NCI-H2196 treated with DMSO at 0.1 percent for 48 hours (cell line): ENCODE measurements around the gene BCL6.

Source experiments
- DNase-seq: peaks from one replicate; lab custom pipeline; 2025; ENCODE audit not compliant: unreplicated experiment; lab: John Stamatoyannopoulos, UW

The BCL6 gene

DNA sequence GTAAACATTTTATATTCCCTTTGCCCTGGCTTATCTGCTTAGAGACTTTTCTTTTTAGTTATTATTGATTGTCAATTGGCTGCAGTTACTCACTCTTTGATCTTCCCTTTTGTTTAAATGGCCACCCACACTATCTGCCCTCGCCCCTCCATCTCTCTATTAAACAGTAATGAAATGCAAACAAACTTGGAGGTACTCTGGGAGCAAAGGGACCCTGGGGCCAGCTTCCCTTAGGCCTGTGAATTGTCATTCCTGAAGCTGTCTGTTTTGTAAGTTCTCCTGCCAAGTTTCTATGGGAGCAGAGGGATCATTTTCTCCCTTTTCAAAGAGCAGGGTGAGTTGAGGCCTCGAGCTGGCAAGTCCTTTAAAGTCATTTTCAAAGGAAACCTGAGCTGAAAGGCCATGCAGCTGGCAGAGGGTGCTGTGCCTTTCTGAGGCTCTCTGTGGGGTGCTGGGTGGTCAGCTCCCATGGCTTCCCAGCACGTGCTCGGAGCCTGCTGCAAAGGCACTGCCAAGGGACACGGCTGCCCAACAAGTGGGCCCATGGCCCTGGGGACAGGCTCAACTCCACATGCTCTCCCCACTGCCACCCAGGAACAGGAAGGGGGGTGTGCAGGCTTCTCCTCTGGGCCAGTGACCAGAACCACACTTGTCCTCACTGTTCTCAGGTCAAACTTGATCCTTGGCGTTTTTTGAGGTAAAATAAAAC is 25.5 kb downstream of the BCL6 start:
- DNase-seq = peak; percentile 97

DNA sequence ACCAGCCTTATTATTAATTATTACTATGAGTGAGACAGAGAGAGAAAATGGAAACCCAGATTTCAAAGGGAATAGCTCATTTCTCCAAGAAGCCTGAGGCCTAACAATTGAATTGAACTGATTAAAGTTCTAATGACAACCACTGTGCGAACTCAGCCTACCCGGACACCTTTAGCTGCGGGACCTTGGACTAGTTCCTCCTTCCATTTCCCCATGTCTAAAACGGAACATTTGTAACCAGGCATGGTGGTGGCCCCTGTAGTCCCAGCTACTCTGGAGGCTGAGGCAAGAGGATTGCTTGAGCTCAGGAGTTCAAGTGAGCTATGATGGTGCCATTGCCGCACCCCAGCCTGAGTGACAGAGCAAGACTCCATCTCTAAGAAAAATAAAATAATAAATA is 26.5 kb downstream of the BCL6 start:
- no peak for DNase-seq

- no peak for DNase-seq
Measured at GRCh38 chr3:187717572-187717971, 27.7 kb downstream of the BCL6 start.

GRCh38 chr3:187714404-187714979 is 30.8 kb downstream of the BCL6 start:
- peak; percentile 79 for DNase-seq

- no peak for DNase-seq
Measured at GRCh38 chr3:187713504-187713903, 31.8 kb downstream of the BCL6 start.

DNA sequence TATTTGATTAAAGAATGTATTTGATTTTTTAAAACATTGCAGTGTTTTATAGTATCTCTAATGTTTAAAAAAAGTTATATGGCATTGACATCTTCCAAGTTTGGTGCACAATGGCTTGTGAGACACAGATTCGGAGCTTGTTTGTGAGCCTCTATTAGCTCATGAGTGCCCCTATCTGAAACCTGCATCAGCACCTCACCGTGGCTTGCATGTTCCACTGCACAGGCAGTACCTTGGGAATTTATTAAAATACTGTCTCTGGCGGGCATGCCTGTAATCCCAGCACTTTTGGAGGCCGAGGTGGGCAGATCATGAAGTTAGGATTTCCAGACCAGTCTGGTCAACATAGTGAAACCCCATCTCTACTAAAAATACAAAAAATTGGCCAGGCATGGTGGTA is 36.1 kb downstream of the BCL6 start:
- DNase-seq = no peak

DNA sequence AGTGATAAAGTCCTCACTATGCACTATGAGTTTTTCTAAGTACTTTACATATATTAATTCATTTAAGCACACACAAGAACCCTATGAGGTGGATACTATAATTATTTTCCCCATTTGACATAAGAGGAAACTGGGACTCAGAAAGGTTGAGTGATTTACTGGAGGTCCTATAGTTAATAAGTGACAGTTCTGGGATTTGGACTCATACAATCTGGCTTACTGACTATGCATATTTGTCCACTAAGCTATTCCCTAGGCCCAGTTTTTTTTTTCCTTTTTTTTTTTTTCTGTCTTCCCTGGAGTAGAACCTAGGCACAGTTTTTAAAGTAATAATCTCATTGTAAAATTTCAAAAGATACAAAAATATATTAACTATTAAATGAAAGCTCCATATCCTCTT is 36.6 kb downstream of the BCL6 start:
- DNase-seq = no peak

DNA sequence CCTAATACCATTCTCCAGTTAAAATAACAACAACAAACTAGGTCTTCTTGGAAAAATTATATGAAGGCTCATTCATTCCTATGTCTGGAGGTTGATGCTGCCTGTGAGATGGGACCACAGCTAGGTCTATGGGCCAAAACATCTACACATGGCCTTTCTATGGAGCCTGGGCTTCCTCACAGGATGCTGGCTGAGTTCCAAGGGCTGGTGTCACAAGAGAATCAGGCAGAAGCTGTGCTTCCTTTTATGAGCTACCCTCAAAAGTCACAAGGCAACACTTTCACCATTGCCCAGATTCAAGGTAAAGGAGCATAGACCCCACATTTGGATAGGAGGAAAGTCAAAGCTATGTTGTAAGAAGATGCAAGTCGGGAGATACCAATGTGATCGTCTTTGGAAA is 38.3 kb downstream of the BCL6 start:
- DNase-seq = no peak

DNA sequence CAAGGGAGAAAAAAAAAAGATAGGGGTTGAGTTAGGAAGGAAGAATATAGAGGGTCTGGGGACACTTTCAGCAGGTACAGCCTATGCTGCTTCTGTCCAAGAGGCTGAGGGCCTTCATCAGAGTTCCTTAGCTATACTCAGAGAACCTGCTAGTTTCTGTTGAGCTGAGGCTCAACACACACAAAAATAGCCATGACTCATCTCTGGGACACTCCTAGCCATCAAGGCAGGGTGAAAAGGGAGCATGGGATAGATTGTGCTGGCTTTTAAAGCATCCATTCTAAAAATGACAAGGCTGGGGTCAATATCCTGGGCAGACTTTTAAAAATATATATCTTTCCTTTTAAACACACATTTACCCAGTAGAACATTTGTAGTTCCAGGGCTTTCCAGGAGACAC is 40.1 kb downstream of the BCL6 start:
- DNase-seq = no peak

DNA sequence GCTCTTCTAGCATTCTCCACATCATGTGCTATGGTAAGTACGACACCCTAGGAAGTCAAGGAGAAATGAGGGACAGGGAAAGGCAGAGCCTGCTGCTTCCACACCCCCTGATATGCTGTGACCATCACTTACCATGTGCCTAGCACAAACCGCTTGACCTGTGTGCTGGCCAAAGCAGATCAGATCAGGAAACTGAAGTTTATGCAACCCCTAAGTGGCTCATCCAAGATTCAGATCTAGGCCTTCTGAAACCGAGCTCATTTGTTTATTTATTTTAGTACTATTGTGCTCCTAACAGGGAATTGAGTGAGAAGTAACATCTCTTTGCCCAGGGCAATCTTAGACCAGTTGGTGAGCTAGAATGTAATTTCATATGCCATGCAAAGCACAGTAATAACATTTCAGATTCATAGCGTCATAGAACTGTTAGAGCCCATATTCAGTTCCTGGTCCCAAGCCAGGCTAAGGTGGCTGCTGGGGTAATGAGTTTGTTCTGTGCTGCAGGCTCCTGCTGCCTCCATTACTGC is 42.7 kb downstream of the BCL6 start, which contains the start of gene RTP2:
Gene RTP2, minus strand, starts transcription at position 51 of the 527 bp plus-strand sequence. CDS start 429 bp downstream, outside the sequence.
- no peak for DNase-seq

DNA sequence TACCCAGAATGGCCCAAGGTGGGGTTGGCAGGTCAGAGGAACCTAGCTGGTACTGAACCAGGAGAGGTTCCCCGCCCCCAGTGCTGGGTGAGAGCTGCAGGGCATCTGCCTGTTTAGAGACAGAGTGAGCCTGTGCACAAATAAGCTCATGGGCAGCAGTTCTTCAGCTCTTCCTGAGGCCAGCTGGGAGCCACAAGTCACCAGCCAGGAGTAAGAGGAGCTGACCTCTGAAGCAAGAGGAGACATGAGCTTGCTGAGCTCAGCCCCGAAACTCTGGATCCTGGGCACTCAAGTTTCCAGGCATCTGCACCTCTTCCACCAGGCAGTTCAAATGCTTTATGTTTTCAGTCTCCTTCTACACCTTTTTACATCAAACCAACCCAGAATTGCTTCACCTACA is 45.0 kb downstream of the BCL6 start:
- no peak for DNase-seq

GRCh38 chr3:187698499-187699399 is 46.5 kb downstream of the BCL6 start:
- no peak for DNase-seq

GRCh38 chr3:187696021-187696420 is 49.2 kb downstream of the BCL6 start:
- no peak for DNase-seq

DNA sequence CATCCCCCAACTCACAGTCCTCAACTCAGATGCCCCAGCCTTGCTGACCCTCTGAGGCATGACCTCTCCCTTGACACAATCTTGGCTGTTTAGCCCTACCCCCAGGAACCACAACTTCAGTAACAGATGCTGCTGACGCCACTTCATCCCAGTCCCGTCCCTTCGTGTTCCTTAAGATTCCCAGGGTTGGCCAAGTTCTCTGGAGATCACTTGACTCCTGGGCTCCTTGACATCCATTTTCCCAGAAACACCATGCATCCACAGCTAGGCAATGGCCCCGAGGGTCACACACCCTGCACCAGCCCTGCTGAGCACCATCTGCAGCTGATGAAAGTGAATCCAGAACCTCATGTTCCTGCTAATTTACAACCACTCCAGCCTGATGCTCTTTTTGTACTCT is 49.8 kb downstream of the BCL6 start:
- DNase-seq = no peak

DNA sequence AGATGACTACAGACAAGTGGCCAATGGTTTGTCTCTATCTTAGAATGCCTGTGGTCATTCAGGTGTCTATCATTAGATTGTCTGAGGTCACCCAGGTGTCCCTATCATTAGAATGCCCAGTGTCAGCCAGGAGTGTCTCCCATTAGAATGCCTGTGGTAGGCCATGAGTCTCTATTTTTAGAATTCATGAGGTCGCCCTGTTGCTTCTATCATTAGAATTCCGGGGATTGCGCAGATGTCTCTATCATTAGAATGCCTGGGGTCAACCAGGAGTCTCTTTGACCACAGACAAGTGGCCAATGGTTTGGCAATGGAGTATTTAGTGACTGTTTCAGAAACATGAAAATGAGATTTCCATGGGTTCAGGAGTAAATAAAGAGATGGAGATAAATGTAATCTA is 50.5 kb downstream of the BCL6 start:
- no peak for DNase-seq

GRCh38 chr3:187693431-187693830 is 51.8 kb downstream of the BCL6 start:
- DNase-seq = no peak

GRCh38 chr3:187689984-187690383 is 55.3 kb downstream of the BCL6 start:
- DNase-seq = no peak

DNA sequence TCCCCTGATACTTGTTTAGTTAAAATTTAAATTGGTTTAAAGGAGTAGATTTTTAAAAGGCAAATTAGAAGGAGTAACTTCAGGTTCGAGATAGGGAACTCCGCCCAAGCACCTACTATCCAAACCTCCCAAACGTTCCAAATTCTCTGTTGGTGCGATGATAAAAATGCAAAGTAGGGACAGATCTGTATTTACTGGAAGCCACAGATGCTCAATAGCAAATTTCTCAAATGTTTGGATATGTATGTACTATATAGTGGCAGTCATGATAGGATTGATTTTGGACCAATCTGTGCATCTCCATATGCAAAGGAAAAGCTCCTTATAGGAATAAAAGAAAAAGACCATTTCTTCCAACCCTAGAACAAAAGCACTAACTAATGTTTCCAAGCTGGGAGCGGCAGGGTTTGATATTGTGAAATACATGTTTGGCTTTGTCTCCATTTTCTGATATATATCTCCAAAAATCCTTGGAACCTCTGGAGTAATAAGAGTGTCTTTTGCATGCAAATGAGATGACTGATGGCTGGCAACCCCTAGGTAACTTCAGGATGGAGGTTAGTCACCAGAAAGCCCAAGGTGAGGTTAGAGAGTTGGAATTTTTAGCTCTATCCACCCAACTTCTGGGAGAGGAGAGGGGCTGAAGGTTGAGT is 58.5 kb downstream of the BCL6 start:
- no peak for DNase-seq

- DNase-seq = no peak
Measured at GRCh38 chr3:187685948-187686347, 59.3 kb downstream of the BCL6 start.

- DNase-seq = no peak
Measured at GRCh38 chr3:187684880-187685279, 60.4 kb downstream of the BCL6 start.

GRCh38 chr3:187684444-187684843 is 60.8 kb downstream of the BCL6 start:
- no peak for DNase-seq
